K562 (cell line): ENCODE results near the gene CLTC. TPM values are rescaled to one million over a fixed set of nuclear protein-coding genes. Genes with fewer than 3 reads are reported as not detected.

Experiments used
- ATAC-seq: fragments of 200-7000 bp; cut with Tn5 transposase; 3 replicates; pipeline ENCODE4 v1.9.1; 2020; ENCODE audit warnings: moderate library complexity
- BruUV-seq: library from RNA; stranded (reverse); fragments of 400-500 nt; replicated peaks from 2 replicates; lab custom pipeline; 2021; lab: Mats Ljungman, UMichigan
- CTCF ChIA-PET: fragments of 300-600 bp; formaldehyde crosslinking; extraction: SDS; loops from one replicate; lab custom pipeline; 2021; ENCODE audit warnings: low intra/inter-chr PET ratio; lab: Yijun Ruan, JAX
- POLR2A ChIA-PET: fragments of 300-600, 350-650 bp; sonication (Branson Sonifier 250); formaldehyde crosslinking; extraction: SDS; loops from one replicate; lab custom pipeline; 2021; ENCODE audit warnings: antibody characterized with exemption, inconsistent platforms; lab: Yijun Ruan, JAX
- DNase-seq, 4 experiments: peaks; one replicate each; pipeline versions ENCODE4 v3.0.0 to v3.0.0-alpha.2; 2011 to 2018; ENCODE audit warnings: low spot score in 3 of 4, mixed read lengths in 3 of 4; ENCODE audit errors: extremely low read depth in 1 of 4
- FAIRE-seq: peaks from 2 replicates; lab custom pipeline; 2011; peaks lifted over from hg19 to GRCh38; lab: Jason Lieb, UNC
- H2AFZ ChIP-seq: 2 replicates; pipeline ENCODE4 v1.6.0; 2011; ENCODE audit warnings: low read depth, low read length, control low read depth, inconsistent platforms
- H3K27ac ChIP-seq: fragments of 200-600 bp; 3 replicates; pipeline ENCODE4 v1.8.0; 2011; ENCODE audit warnings: low read depth, mild to moderate bottlenecking, control low read depth, inconsistent platforms, low read length, moderate library complexity, mixed read lengths; ENCODE audit errors: extremely low read depth
- H3K27me3 ChIP-seq, 2 experiments: fragments of 300-600 bp in 1 of 2; 2 replicates in 1 of 2; 3 replicates in 1 of 2; pipeline versions ENCODE4 v1.6.0 to v1.8.0; 2011; ENCODE audit warnings: inconsistent platforms in 2 of 2, low read length in 2 of 2, mild to moderate bottlenecking in 1 of 2, mixed read lengths in 1 of 2, moderate library complexity in 1 of 2; ENCODE audit not compliant: control insufficient read depth in 2 of 2, insufficient read depth in 2 of 2
- H3K36me3 ChIP-seq: fragments of 300-600 bp; 3 replicates; pipeline ENCODE4 v1.8.0; 2011; ENCODE audit warnings: mild to moderate bottlenecking, low read length, inconsistent platforms; ENCODE audit not compliant: control insufficient read depth, insufficient read depth
- H3K4me1 ChIP-seq, 2 experiments: fragments of 200-600 bp in 1 of 2; replicated peaks in 1 of 2; 2 replicates in 1 of 2; 3 replicates in 1 of 2; pipeline versions ENCODE4 v1.5.1 to v1.8.0; 2011; ENCODE audit warnings: inconsistent platforms in 2 of 2, low read length in 2 of 2, mild to moderate bottlenecking in 1 of 2, mixed read lengths in 1 of 2, moderate library complexity in 1 of 2; ENCODE audit not compliant: control insufficient read depth in 2 of 2, insufficient read depth in 2 of 2
- H3K4me2 ChIP-seq: 2 replicates; pipeline ENCODE4 v1.6.1; 2011; ENCODE audit warnings: low read length, control low read depth, inconsistent platforms, mixed read lengths; ENCODE audit not compliant: insufficient read depth
- H3K4me3 ChIP-seq: fragments of 200-600 bp; sonication (generic), shearing (Covaris generic); 2 replicates; pipeline ENCODE4 v1.5.1; 2016; ENCODE audit warnings: control low read depth, inconsistent platforms
- H3K79me2 ChIP-seq: fragments of 200-600 bp; 3 replicates; pipeline ENCODE4 v1.8.0; 2011; ENCODE audit warnings: low read length, inconsistent platforms; ENCODE audit not compliant: control insufficient read depth, insufficient read depth
- H3K9ac ChIP-seq, 2 experiments: 2 replicates each; pipeline versions ENCODE4 v1.6.0 to v1.6.1; 2011; ENCODE audit warnings: low read depth in 2 of 2, low read length in 2 of 2, control low read depth in 1 of 2, inconsistent platforms in 1 of 2, mild to moderate bottlenecking in 1 of 2, mixed read lengths in 1 of 2; ENCODE audit not compliant: insufficient read depth in 1 of 2
- H3K9me1 ChIP-seq: one replicate; pipeline ENCODE4 v1.6.0; 2011; ENCODE audit warnings: inconsistent platforms, mild to moderate bottlenecking, low read length, moderate library complexity; ENCODE audit not compliant: control insufficient read depth, insufficient read depth
- H3K9me3 ChIP-seq: replicated peaks from 2 replicates; pipeline ENCODE4 v1.5.1; 2011; ENCODE audit warnings: low read depth, low read length, inconsistent platforms; ENCODE audit not compliant: control insufficient read depth, insufficient read depth
- H4K20me1 ChIP-seq: replicated peaks from 2 replicates; pipeline ENCODE4 v1.6.1; 2011; ENCODE audit warnings: low read length, inconsistent platforms, mixed read lengths; ENCODE audit not compliant: control insufficient read depth, insufficient read depth
- CBFA2T3 ChIP-seq: fragments of 450-650 bp; IDR thresholded peaks from 2 replicates; pipeline ENCODE4 v1.6.1; 2017
- CBX3 ChIP-seq, 2 experiments: IDR thresholded peaks; 1 replicate in 1 of 2; 2 replicates in 1 of 2; pipeline ENCODE4 v1.6.1; 2012; ENCODE audit warnings: inconsistent platforms in 2 of 2, low read length in 2 of 2, borderline replicate concordance in 1 of 2, control low read depth in 1 of 2
- ETS2 ChIP-seq: IDR thresholded peaks from 2 replicates; pipeline ENCODE4 v1.6.1; 2016; ENCODE audit warnings: borderline replicate concordance, missing genetic modification characterization, mild to moderate bottlenecking, moderate library complexity, missing compliant biosample characterization; ENCODE audit not compliant: poor library complexity, severe bottlenecking
- KLF13 ChIP-seq: fragments of 450-650 bp; IDR thresholded peaks from 2 replicates; pipeline ENCODE4 v1.6.1; 2016; ENCODE audit warnings: missing genetic modification characterization, low read depth, mild to moderate bottlenecking, missing compliant biosample characterization, moderate library complexity, borderline replicate concordance
- MAFK ChIP-seq: IDR thresholded peaks from 2 replicates; pipeline ENCODE4 v1.6.1; 2011; ENCODE audit warnings: low read length, improper control_type of control experiment
- MCM2 ChIP-seq: fragments of 450-650 bp; IDR thresholded peaks from 2 replicates; pipeline ENCODE4 v1.6.1; 2017; ENCODE audit warnings: low read depth, mild to moderate bottlenecking
- MCM3 ChIP-seq: fragments of 450-650 bp; IDR thresholded peaks from 2 replicates; pipeline ENCODE4 v1.6.1; 2016
- NCOA1 ChIP-seq: fragments of 450-650 bp; IDR thresholded peaks from 2 replicates; pipeline ENCODE4 v1.6.1; 2016; ENCODE audit warnings: low read depth
- NONO ChIP-seq, 2 experiments: fragments of 200-400 bp in 1 of 2; fragments of 450-650 bp in 1 of 2; formaldehyde crosslinking in 1 of 2; IDR thresholded peaks; 2 replicates each; pipeline ENCODE4 v1.6.1; 2017; ENCODE audit warnings: low read depth in 2 of 2, mild to moderate bottlenecking in 2 of 2, moderate library complexity in 2 of 2, low read length in 1 of 2
- PTBP1 ChIP-seq: fragments of 200-400 bp; formaldehyde crosslinking; IDR thresholded peaks from 2 replicates; pipeline ENCODE4 v1.6.1; 2017; ENCODE audit warnings: low read depth, low read length
- RBM34 ChIP-seq: fragments of 200-400 bp; formaldehyde crosslinking; IDR thresholded peaks from 2 replicates; pipeline ENCODE4 v1.6.1; 2018; ENCODE audit warnings: low read length, borderline replicate concordance; ENCODE audit not compliant: insufficient read depth
- SMAD1 ChIP-seq: fragments of 150-350 bp; IDR thresholded peaks from 2 replicates; pipeline ENCODE4 v1.6.1; 2014; ENCODE audit warnings: low read length, low read depth; ENCODE audit not compliant: partially characterized antibody
- TRIM25 ChIP-seq: fragments of 450-650 bp; IDR thresholded peaks from 2 replicates; pipeline ENCODE4 v1.7.0; 2016; ENCODE audit warnings: borderline replicate concordance
- U2AF1 ChIP-seq: fragments of 200-400 bp; formaldehyde crosslinking; optimal IDR thresholded peaks from 2 replicates; pipeline ENCODE3; 2017; ENCODE audit warnings: mild to moderate bottlenecking, low read depth, low read length, moderate library complexity
- ZFX ChIP-seq: sonication (generic); formaldehyde crosslinking; IDR thresholded peaks from 2 replicates; pipeline ENCODE4 v1.8.0; 2022; ENCODE audit warnings: mild to moderate bottlenecking, missing genetic modification reagents, moderate library complexity
- ZNF583 ChIP-seq: fragments of 250-450 bp; sonication (Bioruptor Pico); IDR thresholded peaks from 2 replicates; pipeline ENCODE4 v1.4.0; 2020
- ZNF644 ChIP-seq: fragments of 200-800 bp; sonication (Bioruptor generic); IDR thresholded peaks from 2 replicates; pipeline ENCODE4 v1.6.1; 2016; ENCODE audit warnings: low read depth, missing genetic modification characterization, missing compliant biosample characterization
- WGBS: fragments of 100-300 bp; shearing (Covaris generic); methylation state at CpG from one replicate; pipeline ENCODE4 v1.1.6; 2016; ENCODE audit warnings: low coverage, mixed read lengths; ENCODE audit not compliant: insufficient coverage; ENCODE audit errors: missing lambda C conversion rate; 5-methylcytosine and 5-hydroxymethylcytosine counted together
- in situ Hi-C: fragments of 300-500 bp; cut with MboI; formaldehyde crosslinking; loops from 4 replicates; pipeline ENCODE4 v1.15.0; 2018; ENCODE audit warnings: inconsistent platforms, mixed read lengths
- intact Hi-C: fragments of 100-400 bp; cut with micrococcal nuclease; formaldehyde crosslinking; loops from 2 replicates; pipeline ENCODE4 v1.14.2; 2022
- polyA plus RNA-seq, 8 experiments: library from polyadenylated mRNA; depleted of rRNA in 4 of 8; stranded (reverse) in 5 of 8; unstranded in 3 of 8; fragments of >200 nt; fragmentation: Nextera tagmentation in 2 of 8; fragmentation: Illumina TruSeq in 1 of 8; extraction: Ambion mirVana in 2 of 8; extraction: Trizol in 1 of 8; gene quantifications; 2 replicates each; pipeline versions ENCODE4 v1.2.1 to v1.2.3, GENCODE V29; 2011 to 2014; ENCODE audit warnings: inconsistent platforms in 1 of 8, missing spikeins in 1 of 8
- total RNA-seq, 7 experiments: library from RNA; depleted of rRNA in 6 of 7; stranded (reverse); fragments of >200 nt in 6 of 7; fragmentation: Illumina TruSeq in 2 of 7; extraction: Trizol in 2 of 7; gene quantifications; 2 replicates each; pipeline versions ENCODE4 v1.2.1 to v1.2.3, GENCODE V29; 2011 to 2021; ENCODE audit warnings: low replicate concordance in 1 of 7
- TF ChIP-seq, protein P1 (sequence below): fragments of 450-650 bp; IDR thresholded peaks from 2 replicates; pipeline ENCODE4 v1.6.1; 2014; ENCODE audit warnings: low read depth, mild to moderate bottlenecking, moderate library complexity, borderline replicate concordance
- TF ChIP-seq, protein P2 (sequence below), 2 experiments: fragments of 450-650 bp in 1 of 2; sonication (generic) in 1 of 2; formaldehyde crosslinking in 1 of 2; IDR thresholded peaks in 1 of 2; conservative IDR thresholded peaks in 1 of 2; 2 replicates each; pipeline versions ENCODE4 v1.6.1 to v1.8.1; 2016 to 2023; ENCODE audit warnings: mild to moderate bottlenecking in 2 of 2, moderate library complexity in 2 of 2, inconsistent platforms in 1 of 2, missing genetic modification reagents in 1 of 2

Gene CLTC
- total and polyA plus RNA-seq, 9 of the 15 experiments (the other 6 are each of a cell fraction or from before 2014, with no cell fraction given) = 115 to 267 (median 174) TPM

GRCh38 chr17:59684967-59685366 is 65.3 kb downstream of the CLTC start:
- intact Hi-C loops = loop anchor here (2.0 kb wide), 1 partner anchor 22 kb away; the partner anchor contains the start of genes PTRH2 and VMP1
- Histone ChIP-seq H3K4me2 (no peak overlapping the region), H4K20me1 (0 out of 2 replicates have a peak, but pooled peaks cover 3% of the 10 kb centered on the region), H3K9me1 (no peaks in the 10 kb centered on the region), H3K4me1 (peaks cover 7 to 35% of the 10 kb centered on the region in 2 experiments; a peak in 4 of 5 replicates), H3K4me3 (no peak overlapping the region), H2AFZ (no peak overlapping the region), H3K79me2 (peaks cover 54% of the 10 kb centered on the region), H3K27me3 (no peaks in the 10 kb centered on the region), H3K9ac (no peak overlapping the region), H3K27ac (peak overlapping the region; percentile 44; the same call in 1 of the 3 replicates), H3K9me3 (no peaks in the 10 kb centered on the region), H3K36me3 (peaks cover 96% of the 10 kb centered on the region)
- DNase-seq (peak; percentile 45 to 89 (median 64)), ATAC-seq (peak; percentile 94), FAIRE-seq (peak; percentile 89)
- in situ Hi-C loops = no loop called here
- CTCF ChIA-PET = no interaction called here
- under 1% methylated on average over 6 of the region's 6 CpGs for WGBS
- no TSS peak for BruUV-seq
- POLR2A ChIA-PET = interaction anchor here (0.6 to 4.6 kb wide), 10 partner anchors 9 to 1982 kb away, joined by 3 to 19 read pairs (median 5); partner anchors contain the start of genes CLTC, PTRH2 and VMP1
- TF ChIP-seq ZNF583 = no peak
- TF ChIP-seq, protein P1, sequence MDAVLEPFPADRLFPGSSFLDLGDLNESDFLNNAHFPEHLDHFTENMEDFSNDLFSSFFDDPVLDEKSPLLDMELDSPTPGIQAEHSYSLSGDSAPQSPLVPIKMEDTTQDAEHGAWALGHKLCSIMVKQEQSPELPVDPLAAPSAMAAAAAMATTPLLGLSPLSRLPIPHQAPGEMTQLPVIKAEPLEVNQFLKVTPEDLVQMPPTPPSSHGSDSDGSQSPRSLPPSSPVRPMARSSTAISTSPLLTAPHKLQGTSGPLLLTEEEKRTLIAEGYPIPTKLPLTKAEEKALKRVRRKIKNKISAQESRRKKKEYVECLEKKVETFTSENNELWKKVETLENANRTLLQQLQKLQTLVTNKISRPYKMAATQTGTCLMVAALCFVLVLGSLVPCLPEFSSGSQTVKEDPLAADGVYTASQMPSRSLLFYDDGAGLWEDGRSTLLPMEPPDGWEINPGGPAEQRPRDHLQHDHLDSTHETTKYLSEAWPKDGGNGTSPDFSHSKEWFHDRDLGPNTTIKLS = no peak
- TF ChIP-seq ETS2 (tag) = no peak
- no peak for TF ChIP-seq U2AF1
- no peak for TF ChIP-seq KLF13 (tag)
- TF ChIP-seq CBFA2T3 = peak; percentile 98
- 0 out of 3 replicates have a peak, but pooled peaks of 1 of the 2 experiments have one; percentile 58 for TF ChIP-seq CBX3 (IDR thresholded peaks at IDR 0.05; ENCODE audit: borderline replicate concordance in 1 of 2, low read length in 2 of 2)
- TF ChIP-seq PTBP1 = no peak
- 0 out of 4 replicates have a peak, but pooled peaks of 1 of the 2 experiments have one; percentile 19 for TF ChIP-seq NONO (IDR thresholded peaks at IDR 0.05; ENCODE audit: low read depth in 2 of 2, low read length in 1 of 2)
- no peak for TF ChIP-seq TRIM25
- TF ChIP-seq, protein P2, sequence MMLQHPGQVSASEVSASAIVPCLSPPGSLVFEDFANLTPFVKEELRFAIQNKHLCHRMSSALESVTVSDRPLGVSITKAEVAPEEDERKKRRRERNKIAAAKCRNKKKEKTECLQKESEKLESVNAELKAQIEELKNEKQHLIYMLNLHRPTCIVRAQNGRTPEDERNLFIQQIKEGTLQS (IDR thresholded peaks at IDR 0.05) = peak; percentile 36; the same call in 1 of the 2 replicates
- TF ChIP-seq, protein P2 (CRISPR knock-in tag; conservative IDR thresholded peaks at IDR 0.05) = no peak
- TF ChIP-seq MCM2 = no peak
- TF ChIP-seq SMAD1 = peak; percentile 58
- TF ChIP-seq MAFK = peak; percentile 74
- no peak for TF ChIP-seq MCM3
- peak; percentile 69 for TF ChIP-seq ZNF644 (tag)
- no peak for TF ChIP-seq RBM34
- TF ChIP-seq ZFX (CRISPR knock-in tag) = no peak
- TF ChIP-seq NCOA1 = peak; percentile 79; the same call in 1 of the 2 replicates
